Colonic mucosa (tissue), 4 donors: ENCODE measurements around the gene C8A. TPM values are rescaled to one million over a fixed set of nuclear protein-coding genes. Genes with fewer than 3 reads are reported as not detected.

Source experiments
- DNase-seq: peaks from one replicate; pipeline ENCODE4 v3.0.0-alpha.2; 2020
- H3K27ac ChIP-seq: fragments of 200-600 bp; one replicate; pipeline ENCODE4 v1.8.0; 2021
- H3K27me3 ChIP-seq: fragments of 200-600 bp; one replicate; pipeline ENCODE4 v1.8.0; 2021
- H3K36me3 ChIP-seq: fragments of 200-600 bp; one replicate; pipeline ENCODE4 v1.8.0; 2021
- H3K4me1 ChIP-seq: fragments of 200-600 bp; one replicate; pipeline ENCODE4 v1.8.0; 2021; ENCODE audit warnings: mild to moderate bottlenecking
- H3K4me3 ChIP-seq: fragments of 200-600 bp; one replicate; pipeline ENCODE4 v1.8.0; 2021
- H3K9ac ChIP-seq, 2 donors: one replicate each; pipeline ENCODE4 v1.7.0; 2013; ENCODE audit warnings: control low read depth in 2 of 2, low read depth in 2 of 2, low read length in 2 of 2
- H3K9me3 ChIP-seq: fragments of 200-600 bp; one replicate; pipeline ENCODE4 v1.8.0; 2021
- CTCF ChIP-seq: fragments of 200-600 bp; IDR thresholded peaks from one replicate; pipeline ENCODE4 v1.8.0; 2022; ENCODE audit warnings: antibody characterized with exemption, mild to moderate bottlenecking
- intact Hi-C: fragments of 100-400 bp; cut with DNase I; formaldehyde crosslinking; loops from one replicate; pipeline ENCODE4 v1.14.1; 2022
- total RNA-seq, 2 donors: library from RNA; stranded (reverse); fragmentation: NEBNext Ultra II Directional in 1 of 2; extraction: Animal tissue kit (Norgen Biotek cat#: 25700) in 1 of 2; gene quantifications; one replicate each; pipeline ENCODE4 v1.2.1, GENCODE V29; 2021
- donor health status: healthy.
- donor health status: DM: no; HTN: no; CAD: no.
- donor health status: DM: no; HTN: no; CAD: no.

The C8A gene
- total RNA-seq, 2 donors from 2014 or later, result not detected

GRCh38 chr1:56964349-56965017 lies 109.9 kb downstream of the C8A start:
- intact Hi-C loops, result no loop called here
- no peak for DNase-seq
- no peaks in the 10 kb centered on the region for H3K4me1 ChIP-seq
- H3K4me3 ChIP-seq, result no peak overlapping the region
- no peaks in the 10 kb centered on the region for H3K9me3 ChIP-seq
- no peak overlapping the region for H3K27ac ChIP-seq
- no peak overlapping the region for H3K9ac ChIP-seq
- H3K36me3 ChIP-seq, result no peaks in the 10 kb centered on the region
- TF ChIP-seq CTCF, result no peak
- no peaks in the 10 kb centered on the region for H3K27me3 ChIP-seq

- intact Hi-C loops, result no loop called here
- H3K4me3 ChIP-seq, result no peak overlapping the region
- no peak for TF ChIP-seq CTCF
Measured at GRCh38 chr1:56965191-56965590, 110.6 kb downstream of the C8A start.

GRCh38 chr1:56965916-56966697 lies 111.5 kb downstream of the C8A start, which contains the start of gene C8B:
C8B (minus strand) TSS chr1:56966015; CDS start chr1:56965948, 67 bp downstream.
- Histone ChIP-seq H3K4me3 (no peak within 1 kb of the TSS), H3K36me3 (no peaks in the 10 kb centered on the region), H3K4me1 (no peaks in the 10 kb centered on the region), H3K27me3 (no peaks in the 10 kb centered on the region), H3K27ac (no peak within 1 kb of the TSS), H3K9me3 (no peaks in the 10 kb centered on the region), H3K9ac (no peak within 1 kb of the TSS)
- no peak for TF ChIP-seq CTCF
- no peak for DNase-seq
- intact Hi-C loops, result no loop called here

More at GRCh38 chr1:56965191-56965590, 110.6 kb downstream of the C8A start:
- H3K9ac ChIP-seq, result no peak overlapping the region
- no peaks in the 10 kb centered on the region for H3K9me3 ChIP-seq
- H3K27ac ChIP-seq, result no peak overlapping the region
- no peaks in the 10 kb centered on the region for H3K27me3 ChIP-seq
- H3K4me1 ChIP-seq, result no peaks in the 10 kb centered on the region
- no peak for DNase-seq
- H3K36me3 ChIP-seq, result no peaks in the 10 kb centered on the region

GRCh38 chr1:56966698-56966999 lies 112.1 kb downstream of the C8A start:
- H3K9me3 ChIP-seq, result no peaks in the 10 kb centered on the region
- DNase-seq, result no peak
- H3K4me3 ChIP-seq, result no peak overlapping the region
- H3K9ac ChIP-seq, result no peak overlapping the region
- H3K27me3 ChIP-seq, result no peaks in the 10 kb centered on the region
- intact Hi-C loops, result no loop called here
- no peak overlapping the region for H3K27ac ChIP-seq
- no peaks in the 10 kb centered on the region for H3K36me3 ChIP-seq
- TF ChIP-seq CTCF, result no peak
- H3K4me1 ChIP-seq, result no peaks in the 10 kb centered on the region

GRCh38 chr1:56967355-56967754 lies 112.8 kb downstream of the C8A start:
- intact Hi-C loops, result no loop called here
- DNase-seq, result no peak
- H3K4me1 ChIP-seq, result no peaks in the 10 kb centered on the region

More at GRCh38 chr1:56967355-56967754, 112.8 kb downstream of the C8A start:
- TF ChIP-seq CTCF, result no peak
- no peak overlapping the region for H3K9ac ChIP-seq
- no peak overlapping the region for H3K27ac ChIP-seq
- H3K4me3 ChIP-seq, result no peak overlapping the region
- no peaks in the 10 kb centered on the region for H3K36me3 ChIP-seq
- H3K27me3 ChIP-seq, result no peaks in the 10 kb centered on the region
- H3K9me3 ChIP-seq, result no peaks in the 10 kb centered on the region

Other genes starting within 250 kb of the C8A start
- gene PRKAA2, start 209.5 kb upstream of the C8A start, total RNA-seq, result 1 to 10 TPM; 1.6 to 6.8 TPM
- under 1 TPM; 0.32 to 0.66 TPM for gene FYB2, start 35.4 kb upstream of the C8A start, total RNA-seq
- gene C8B, start 111.2 kb downstream of the C8A start, total RNA-seq, result not detected